ENCODE results near the gene AHCTF1. TPM values are rescaled to one million over a fixed set of nuclear protein-coding genes. Genes with fewer than 3 reads are reported as not detected.
"Not testable (repeated sequence)": the region's sequence is repeated elsewhere in the genome, so short reads cannot be mapped to it uniquely, and the experiment has no call there.

Gene AHCTF1
- total and polyA plus RNA-seq, 4 donors: 4.2 to 17.5 (median 10.6) TPM

DNA sequence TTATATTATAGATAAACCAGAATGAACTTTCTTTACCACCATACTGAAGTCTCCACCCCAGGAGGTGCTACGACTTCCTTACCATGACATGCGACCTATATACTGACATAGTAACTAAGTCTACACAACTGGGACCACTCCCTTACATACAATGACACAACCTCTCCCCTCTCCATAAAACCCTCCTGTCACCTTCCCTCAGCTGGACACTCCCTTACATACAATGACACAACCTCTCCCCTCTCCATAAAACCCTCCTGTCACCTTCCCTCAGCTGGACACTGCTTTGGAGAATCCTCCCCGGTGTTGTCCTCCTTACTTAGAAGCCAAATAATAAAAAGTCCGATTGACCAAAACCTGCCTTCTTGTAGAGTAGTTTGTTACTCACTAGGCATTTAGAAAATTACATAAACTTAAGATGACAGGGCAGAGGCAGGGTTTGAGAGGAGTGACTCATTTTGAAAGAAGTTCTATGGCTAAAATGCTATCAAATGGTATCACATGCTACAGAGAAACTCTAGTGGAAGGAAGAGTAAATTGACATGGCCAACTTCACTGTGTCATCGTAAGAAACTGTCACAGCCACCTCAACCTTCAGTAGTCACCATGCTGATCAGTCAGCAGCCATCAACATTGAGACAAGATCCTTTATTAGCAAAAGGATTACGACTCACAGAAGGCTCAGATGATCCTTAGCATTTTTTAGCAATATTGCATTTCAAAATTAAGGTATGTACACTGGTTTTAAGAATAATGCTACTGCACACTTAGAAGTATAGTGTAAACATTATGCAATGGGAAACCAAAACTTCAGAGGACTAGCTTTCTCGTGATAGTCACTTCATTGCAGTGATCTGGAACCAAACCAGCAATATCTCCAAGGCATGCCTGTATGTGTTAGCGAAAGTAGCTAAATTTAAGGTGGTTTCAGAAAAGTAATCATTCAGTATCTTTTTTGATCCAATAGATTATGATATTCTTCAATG lies 56.4 kb downstream of the AHCTF1 start:
- TF ChIP-seq RXRA (IDR thresholded peaks at IDR 0.05) (no peak), RAD21 (IDR thresholded peaks at IDR 0.05) (no peak), JUND (IDR thresholded peaks at IDR 0.05) (no peak), HNF4A (conservative IDR thresholded peaks at IDR 0.05) (no peak), EGR1 (IDR thresholded peaks at IDR 0.05; ENCODE audit: low read depth in 2 of 2) (no peak), YY1 (IDR thresholded peaks at IDR 0.05) (no peak), NR2F2 (IDR thresholded peaks at IDR 0.05) (no peak), SP1 (IDR thresholded peaks at IDR 0.05) (no peak)
- TF ChIP-seq, protein P1, sequence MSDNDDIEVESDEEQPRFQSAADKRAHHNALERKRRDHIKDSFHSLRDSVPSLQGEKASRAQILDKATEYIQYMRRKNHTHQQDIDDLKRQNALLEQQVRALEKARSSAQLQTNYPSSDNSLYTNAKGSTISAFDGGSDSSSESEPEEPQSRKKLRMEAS (IDR thresholded peaks at IDR 0.05): no peak
- TF ChIP-seq, protein P2, sequence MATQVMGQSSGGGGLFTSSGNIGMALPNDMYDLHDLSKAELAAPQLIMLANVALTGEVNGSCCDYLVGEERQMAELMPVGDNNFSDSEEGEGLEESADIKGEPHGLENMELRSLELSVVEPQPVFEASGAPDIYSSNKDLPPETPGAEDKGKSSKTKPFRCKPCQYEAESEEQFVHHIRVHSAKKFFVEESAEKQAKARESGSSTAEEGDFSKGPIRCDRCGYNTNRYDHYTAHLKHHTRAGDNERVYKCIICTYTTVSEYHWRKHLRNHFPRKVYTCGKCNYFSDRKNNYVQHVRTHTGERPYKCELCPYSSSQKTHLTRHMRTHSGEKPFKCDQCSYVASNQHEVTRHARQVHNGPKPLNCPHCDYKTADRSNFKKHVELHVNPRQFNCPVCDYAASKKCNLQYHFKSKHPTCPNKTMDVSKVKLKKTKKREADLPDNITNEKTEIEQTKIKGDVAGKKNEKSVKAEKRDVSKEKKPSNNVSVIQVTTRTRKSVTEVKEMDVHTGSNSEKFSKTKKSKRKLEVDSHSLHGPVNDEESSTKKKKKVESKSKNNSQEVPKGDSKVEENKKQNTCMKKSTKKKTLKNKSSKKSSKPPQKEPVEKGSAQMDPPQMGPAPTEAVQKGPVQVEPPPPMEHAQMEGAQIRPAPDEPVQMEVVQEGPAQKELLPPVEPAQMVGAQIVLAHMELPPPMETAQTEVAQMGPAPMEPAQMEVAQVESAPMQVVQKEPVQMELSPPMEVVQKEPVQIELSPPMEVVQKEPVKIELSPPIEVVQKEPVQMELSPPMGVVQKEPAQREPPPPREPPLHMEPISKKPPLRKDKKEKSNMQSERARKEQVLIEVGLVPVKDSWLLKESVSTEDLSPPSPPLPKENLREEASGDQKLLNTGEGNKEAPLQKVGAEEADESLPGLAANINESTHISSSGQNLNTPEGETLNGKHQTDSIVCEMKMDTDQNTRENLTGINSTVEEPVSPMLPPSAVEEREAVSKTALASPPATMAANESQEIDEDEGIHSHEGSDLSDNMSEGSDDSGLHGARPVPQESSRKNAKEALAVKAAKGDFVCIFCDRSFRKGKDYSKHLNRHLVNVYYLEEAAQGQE (IDR thresholded peaks at IDR 0.05): no peak
- TF ChIP-seq, protein P3, sequence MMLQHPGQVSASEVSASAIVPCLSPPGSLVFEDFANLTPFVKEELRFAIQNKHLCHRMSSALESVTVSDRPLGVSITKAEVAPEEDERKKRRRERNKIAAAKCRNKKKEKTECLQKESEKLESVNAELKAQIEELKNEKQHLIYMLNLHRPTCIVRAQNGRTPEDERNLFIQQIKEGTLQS (IDR thresholded peaks at IDR 0.05): no peak
- TF ChIP-seq, protein P4, sequence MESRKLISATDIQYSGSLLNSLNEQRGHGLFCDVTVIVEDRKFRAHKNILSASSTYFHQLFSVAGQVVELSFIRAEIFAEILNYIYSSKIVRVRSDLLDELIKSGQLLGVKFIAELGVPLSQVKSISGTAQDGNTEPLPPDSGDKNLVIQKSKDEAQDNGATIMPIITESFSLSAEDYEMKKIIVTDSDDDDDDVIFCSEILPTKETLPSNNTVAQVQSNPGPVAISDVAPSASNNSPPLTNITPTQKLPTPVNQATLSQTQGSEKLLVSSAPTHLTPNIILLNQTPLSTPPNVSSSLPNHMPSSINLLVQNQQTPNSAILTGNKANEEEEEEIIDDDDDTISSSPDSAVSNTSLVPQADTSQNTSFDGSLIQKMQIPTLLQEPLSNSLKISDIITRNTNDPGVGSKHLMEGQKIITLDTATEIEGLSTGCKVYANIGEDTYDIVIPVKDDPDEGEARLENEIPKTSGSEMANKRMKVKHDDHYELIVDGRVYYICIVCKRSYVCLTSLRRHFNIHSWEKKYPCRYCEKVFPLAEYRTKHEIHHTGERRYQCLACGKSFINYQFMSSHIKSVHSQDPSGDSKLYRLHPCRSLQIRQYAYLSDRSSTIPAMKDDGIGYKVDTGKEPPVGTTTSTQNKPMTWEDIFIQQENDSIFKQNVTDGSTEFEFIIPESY (IDR thresholded peaks at IDR 0.05): no peak
- Histone ChIP-seq H3K27ac (ENCODE audit: low read depth in 1 of 2, low read length in 2 of 2) (no peak overlapping the region), H3K27me3 (ENCODE audit: control insufficient read depth in 4 of 4, insufficient read depth in 4 of 4, low read length in 3 of 4) (no peaks in the 10 kb centered on the region), H3K36me3 (ENCODE audit: control insufficient read depth in 4 of 4, insufficient read depth in 3 of 4, low read depth in 1 of 4, low read length in 3 of 4) (peaks cover 2 to 40% (median 31%) of the 10 kb centered on the region in 4 donors), H3K4me3 (ENCODE audit: low read depth in 1 of 3, low read length in 3 of 3) (no peak overlapping the region), H3K9ac (ENCODE audit: low read depth in 1 of 2, low read length in 2 of 2) (no peak overlapping the region), H3K9me3 (ENCODE audit: control insufficient read depth in 4 of 4, low read length in 3 of 4) (no peaks in the 10 kb centered on the region), H3K4me1 (ENCODE audit: control insufficient read depth in 4 of 4, insufficient read depth in 4 of 4, low read length in 3 of 4) (no peaks in the 10 kb centered on the region)
- DNase-seq (ENCODE audit: low spot score): no peak
- 93% methylated on average over 8 of the region's 8 CpGs for WGBS

DNA sequence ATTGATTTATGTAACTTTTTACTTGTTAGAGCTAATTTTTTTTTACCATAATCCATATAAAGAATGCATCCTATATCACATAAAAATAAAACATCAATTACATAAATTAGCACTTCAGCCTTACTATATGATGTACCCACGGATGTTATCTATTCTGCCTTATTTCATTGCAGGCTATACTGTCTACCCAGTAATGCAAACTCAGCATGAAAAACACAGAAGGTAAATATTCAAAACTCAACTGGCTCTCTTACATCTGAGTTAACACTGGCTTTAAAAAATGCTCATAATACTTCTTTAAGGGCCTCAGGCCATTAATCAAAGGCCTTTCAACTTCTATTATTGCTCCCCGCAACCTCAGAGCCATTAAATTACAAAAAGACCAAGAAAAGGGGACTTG lies 65.8 kb downstream of the AHCTF1 start:
- H3K9ac ChIP-seq (ENCODE audit: low read depth in 1 of 2, low read length in 2 of 2): no peak overlapping the region

DNA sequence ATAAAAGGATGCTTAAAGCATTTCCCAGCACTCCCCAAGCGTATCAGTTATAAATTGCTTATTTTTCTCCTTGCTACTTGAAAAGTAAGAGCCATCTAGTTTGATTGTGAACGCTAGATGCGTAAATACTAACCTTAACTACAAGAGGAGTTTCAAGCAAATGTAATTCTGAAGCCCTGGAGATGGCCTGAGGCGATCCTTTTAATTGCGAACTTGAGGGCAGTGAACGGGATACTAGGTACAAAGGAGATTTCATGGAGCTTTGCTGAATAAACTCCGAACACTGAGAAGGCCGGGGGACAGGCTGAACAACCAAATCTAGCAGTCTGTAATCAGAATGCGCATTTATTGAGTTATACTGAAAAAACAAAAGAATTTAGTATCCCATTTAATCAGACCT lies 68.0 kb downstream of the AHCTF1 start:
- H3K9me3 ChIP-seq (ENCODE audit: control insufficient read depth in 4 of 4, low read length in 3 of 4); DNase-seq (ENCODE audit: low spot score); H3K4me3 ChIP-seq (ENCODE audit: low read depth in 1 of 3, low read length in 3 of 3); H3K4me1 ChIP-seq (ENCODE audit: control insufficient read depth in 4 of 4, insufficient read depth in 4 of 4, low read length in 3 of 4); H3K27me3 ChIP-seq (ENCODE audit: control insufficient read depth in 4 of 4, insufficient read depth in 4 of 4, low read length in 3 of 4); H3K9ac ChIP-seq (ENCODE audit: low read depth in 1 of 2, low read length in 2 of 2); H3K27ac ChIP-seq (ENCODE audit: low read depth in 1 of 2, low read length in 2 of 2): not testable (repeated sequence)
- 93% methylated on average over 9 of the region's 9 CpGs for WGBS
- peaks cover 8 to 54% (median 28%) of the 10 kb centered on the region in 4 donors for H3K36me3 ChIP-seq (ENCODE audit: control insufficient read depth in 4 of 4, insufficient read depth in 3 of 4, low read depth in 1 of 4, low read length in 3 of 4)

More for the DNA sequence above, 65.8 kb downstream of the AHCTF1 start:
- no peak for DNase-seq (ENCODE audit: low spot score)
- Histone ChIP-seq H3K27ac (ENCODE audit: low read depth in 1 of 2, low read length in 2 of 2) (no peak overlapping the region), H3K36me3 (ENCODE audit: control insufficient read depth in 4 of 4, insufficient read depth in 3 of 4, low read depth in 1 of 4, low read length in 3 of 4) (peaks cover 2 to 47% (median 29%) of the 10 kb centered on the region in 4 donors), H3K4me3 (ENCODE audit: low read depth in 1 of 3, low read length in 3 of 3) (no peak overlapping the region), H3K27me3 (ENCODE audit: control insufficient read depth in 4 of 4, insufficient read depth in 4 of 4, low read length in 3 of 4) (no peaks in the 10 kb centered on the region), H3K4me1 (ENCODE audit: control insufficient read depth in 4 of 4, insufficient read depth in 4 of 4, low read length in 3 of 4) (no peaks in the 10 kb centered on the region), H3K9me3 (ENCODE audit: control insufficient read depth in 4 of 4, low read length in 3 of 4) (no peaks in the 10 kb centered on the region)
- TF ChIP-seq YY1 (IDR thresholded peaks at IDR 0.05) (no peak), JUND (IDR thresholded peaks at IDR 0.05) (no peak), HNF4A (conservative IDR thresholded peaks at IDR 0.05) (no peak), NR2F2 (IDR thresholded peaks at IDR 0.05) (no peak), TAF1 (conservative IDR thresholded peaks at IDR 0.05) (no peak), SP1 (IDR thresholded peaks at IDR 0.05) (no peak)
- TF ChIP-seq, protein P2 (IDR thresholded peaks at IDR 0.05): no peak
- TF ChIP-seq, protein P3 (IDR thresholded peaks at IDR 0.05): no peak
- 96% methylated on average over 2 of the region's 2 CpGs for WGBS
